Measurements from ENCODE around the gene SUGCT.

SUGCT gene

GRCh38 chr7:40780460-40780859 lies 645.7 kb downstream of the SUGCT start:
- Mint-ChIP-seq H3K36me3 (ENCODE audit: low read depth) (no peaks in the 10 kb centered on the region), H3K9me3 (no peaks in the 10 kb centered on the region), H3K4me3 (no peak overlapping the region), H3K27ac (no peak overlapping the region), H3K4me1 (no peaks in the 10 kb centered on the region), H3K27me3 (no peaks in the 10 kb centered on the region)
- ATAC-seq (no peak), DNase-seq (no peak)

DNA sequence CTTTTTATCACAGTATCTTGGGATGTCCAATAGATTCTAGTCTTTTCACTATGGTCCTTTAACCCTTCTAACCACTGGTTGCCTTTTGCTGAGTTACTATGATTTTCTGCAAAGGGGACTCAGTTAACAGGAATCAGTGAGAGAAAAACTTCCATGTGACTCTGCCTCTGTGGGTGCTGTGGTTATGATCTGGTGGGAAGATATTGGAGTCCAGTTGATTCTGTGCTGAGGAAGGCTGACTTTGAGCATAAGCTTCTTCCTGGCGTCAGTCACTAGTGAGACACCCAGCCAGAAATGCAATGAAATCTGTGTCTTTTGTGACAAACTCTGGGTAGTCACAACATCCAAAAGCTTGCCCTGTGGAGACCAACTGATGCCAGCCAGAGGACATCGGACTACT lies 648.0 kb downstream of the SUGCT start:
- Mint-ChIP-seq H3K27ac (no peak overlapping the region), H3K4me1 (no peaks in the 10 kb centered on the region), H3K9me3 (no peaks in the 10 kb centered on the region), H3K27me3 (no peaks in the 10 kb centered on the region), H3K36me3 (ENCODE audit: low read depth) (no peaks in the 10 kb centered on the region), H3K4me3 (no peak overlapping the region)
- DNase-seq, result no peak
- no peak for ATAC-seq

DNA sequence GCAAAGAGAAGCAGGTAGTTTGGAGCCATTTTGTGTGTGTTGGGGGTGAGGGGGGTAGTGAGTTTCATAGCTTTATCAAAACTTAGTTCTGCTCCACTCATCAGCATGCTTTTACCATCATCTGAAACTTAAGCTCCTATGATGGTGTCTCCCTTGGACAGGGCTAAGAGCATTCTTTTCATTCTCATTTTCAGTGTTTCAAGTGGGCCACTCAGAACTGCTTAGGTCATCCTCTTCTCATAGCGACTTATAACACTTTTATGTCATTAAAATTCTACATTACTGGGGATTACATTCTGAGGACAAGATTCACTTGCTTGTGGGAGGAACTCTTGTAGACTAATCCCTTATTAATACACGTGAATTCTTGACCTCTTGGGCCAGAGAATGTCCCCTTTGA lies 649.4 kb downstream of the SUGCT start:
- H3K27me3 Mint-ChIP-seq, result no peaks in the 10 kb centered on the region
- no peak overlapping the region for H3K4me3 Mint-ChIP-seq
- ATAC-seq (no peak), DNase-seq (no peak)
- H3K36me3 Mint-ChIP-seq (ENCODE audit: low read depth), result no peaks in the 10 kb centered on the region
- no peak overlapping the region for H3K27ac Mint-ChIP-seq
- H3K4me1 Mint-ChIP-seq, result no peaks in the 10 kb centered on the region
- no peaks in the 10 kb centered on the region for H3K9me3 Mint-ChIP-seq

DNA sequence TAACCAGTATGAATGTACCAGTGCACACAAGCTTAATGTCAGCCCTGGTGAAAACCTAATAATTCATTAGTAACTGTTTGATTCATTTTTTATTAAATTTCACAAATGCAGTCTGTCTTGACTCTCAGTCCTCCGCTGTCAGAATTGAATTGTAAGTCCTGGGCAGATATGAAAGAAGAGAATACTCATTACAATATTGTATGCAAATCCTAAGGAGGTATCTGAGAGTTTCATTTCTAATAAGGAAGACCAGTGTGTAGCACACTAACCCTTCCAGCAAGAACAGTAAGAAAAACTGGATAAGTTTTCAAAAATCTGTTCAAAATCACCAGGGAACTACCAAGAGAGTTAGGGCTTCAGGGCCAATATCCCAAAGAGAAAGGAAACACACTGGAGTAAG lies 652.1 kb downstream of the SUGCT start:
- H3K4me3 Mint-ChIP-seq, result no peak overlapping the region
- DNase-seq, result no peak
- H3K36me3 Mint-ChIP-seq (ENCODE audit: low read depth), result no peaks in the 10 kb centered on the region
- H3K27ac Mint-ChIP-seq, result no peak overlapping the region
- H3K9me3 Mint-ChIP-seq, result no peaks in the 10 kb centered on the region
- no peaks in the 10 kb centered on the region for H3K4me1 Mint-ChIP-seq
- ATAC-seq, result no peak
- H3K27me3 Mint-ChIP-seq, result no peaks in the 10 kb centered on the region

GRCh38 chr7:40793132-40793531 lies 658.3 kb downstream of the SUGCT start:
- Mint-ChIP-seq H3K27ac (no peak overlapping the region), H3K9me3 (no peaks in the 10 kb centered on the region), H3K4me1 (no peaks in the 10 kb centered on the region), H3K4me3 (no peak overlapping the region), H3K27me3 (no peaks in the 10 kb centered on the region), H3K36me3 (ENCODE audit: low read depth) (no peaks in the 10 kb centered on the region)
- ATAC-seq, result no peak
- DNase-seq, result no peak

DNA sequence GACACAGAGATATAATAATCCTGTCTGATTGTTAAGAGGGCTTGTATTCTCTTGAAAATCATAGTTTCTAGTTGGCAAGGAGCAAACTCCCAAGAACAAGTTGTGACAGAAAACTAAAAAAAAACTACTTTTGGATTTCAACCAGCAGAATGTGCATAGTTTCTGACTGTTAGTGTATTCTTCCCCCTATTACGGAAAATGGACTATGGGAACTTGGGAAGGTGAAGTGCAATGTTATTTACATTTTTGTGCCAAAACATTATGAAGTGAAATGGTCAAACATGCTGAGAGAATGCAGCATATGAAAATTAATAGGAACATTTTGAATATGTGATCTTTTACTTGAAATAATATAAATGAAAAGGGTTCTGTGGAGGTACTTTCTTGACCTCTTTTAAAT lies 660.8 kb downstream of the SUGCT start:
- H3K4me3 Mint-ChIP-seq, result no peak overlapping the region
- no peak for ATAC-seq
- H3K4me1 Mint-ChIP-seq, result no peaks in the 10 kb centered on the region
- no peaks in the 10 kb centered on the region for H3K27me3 Mint-ChIP-seq
- H3K27ac Mint-ChIP-seq, result no peak overlapping the region
- no peak for DNase-seq
- H3K9me3 Mint-ChIP-seq, result no peaks in the 10 kb centered on the region
- H3K36me3 Mint-ChIP-seq (ENCODE audit: low read depth), result no peaks in the 10 kb centered on the region

DNA sequence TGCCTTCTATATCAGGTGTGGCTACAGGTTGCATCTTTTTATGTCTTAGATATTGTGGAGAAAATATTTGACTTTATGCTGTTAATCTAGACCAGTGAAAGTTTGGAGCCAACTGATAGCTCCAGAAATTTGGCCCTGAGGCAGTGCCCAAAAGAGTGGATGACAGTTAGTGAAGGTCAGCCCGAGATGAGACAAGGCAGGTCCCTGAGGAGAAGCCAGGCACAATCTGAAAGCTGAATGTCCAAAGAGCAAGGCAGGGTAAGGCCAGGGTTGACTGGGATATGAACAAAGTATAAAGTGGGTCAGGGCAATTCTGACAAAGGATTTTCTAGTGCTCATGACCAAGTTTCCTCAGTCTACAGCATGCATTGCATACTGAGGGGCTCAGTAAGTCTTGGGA lies 661.9 kb downstream of the SUGCT start:
- ATAC-seq, result no peak

DNA sequence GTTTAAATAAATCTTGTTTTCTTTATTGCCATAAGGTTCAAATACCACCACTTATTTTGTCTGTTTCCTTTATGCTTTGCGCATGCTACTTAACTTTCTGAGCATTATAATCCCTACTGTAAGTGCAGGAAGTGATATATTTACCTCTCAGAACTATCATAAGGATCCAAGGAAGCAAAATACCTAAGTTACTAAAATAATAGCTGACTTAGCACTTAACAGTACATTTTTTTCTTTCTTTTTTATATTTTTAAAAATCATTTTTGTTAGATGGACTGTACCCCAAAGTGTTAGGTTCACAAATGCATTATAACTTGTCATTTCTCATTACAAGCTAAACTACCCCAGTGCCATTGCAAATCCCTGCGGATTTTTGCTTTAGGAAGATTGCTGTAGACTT lies 663.8 kb downstream of the SUGCT start:
- ATAC-seq (no peak), DNase-seq (no peak)
- Mint-ChIP-seq H3K36me3 (ENCODE audit: low read depth) (no peaks in the 10 kb centered on the region), H3K4me1 (no peaks in the 10 kb centered on the region), H3K27me3 (no peaks in the 10 kb centered on the region), H3K4me3 (no peak overlapping the region), H3K9me3 (no peaks in the 10 kb centered on the region), H3K27ac (no peak overlapping the region)

More for the DNA sequence above, 661.9 kb downstream of the SUGCT start:
- Mint-ChIP-seq H3K27ac (no peak overlapping the region), H3K27me3 (no peaks in the 10 kb centered on the region), H3K4me1 (no peaks in the 10 kb centered on the region), H3K4me3 (no peak overlapping the region), H3K36me3 (ENCODE audit: low read depth) (no peaks in the 10 kb centered on the region), H3K9me3 (no peaks in the 10 kb centered on the region)
- no peak for DNase-seq

DNA sequence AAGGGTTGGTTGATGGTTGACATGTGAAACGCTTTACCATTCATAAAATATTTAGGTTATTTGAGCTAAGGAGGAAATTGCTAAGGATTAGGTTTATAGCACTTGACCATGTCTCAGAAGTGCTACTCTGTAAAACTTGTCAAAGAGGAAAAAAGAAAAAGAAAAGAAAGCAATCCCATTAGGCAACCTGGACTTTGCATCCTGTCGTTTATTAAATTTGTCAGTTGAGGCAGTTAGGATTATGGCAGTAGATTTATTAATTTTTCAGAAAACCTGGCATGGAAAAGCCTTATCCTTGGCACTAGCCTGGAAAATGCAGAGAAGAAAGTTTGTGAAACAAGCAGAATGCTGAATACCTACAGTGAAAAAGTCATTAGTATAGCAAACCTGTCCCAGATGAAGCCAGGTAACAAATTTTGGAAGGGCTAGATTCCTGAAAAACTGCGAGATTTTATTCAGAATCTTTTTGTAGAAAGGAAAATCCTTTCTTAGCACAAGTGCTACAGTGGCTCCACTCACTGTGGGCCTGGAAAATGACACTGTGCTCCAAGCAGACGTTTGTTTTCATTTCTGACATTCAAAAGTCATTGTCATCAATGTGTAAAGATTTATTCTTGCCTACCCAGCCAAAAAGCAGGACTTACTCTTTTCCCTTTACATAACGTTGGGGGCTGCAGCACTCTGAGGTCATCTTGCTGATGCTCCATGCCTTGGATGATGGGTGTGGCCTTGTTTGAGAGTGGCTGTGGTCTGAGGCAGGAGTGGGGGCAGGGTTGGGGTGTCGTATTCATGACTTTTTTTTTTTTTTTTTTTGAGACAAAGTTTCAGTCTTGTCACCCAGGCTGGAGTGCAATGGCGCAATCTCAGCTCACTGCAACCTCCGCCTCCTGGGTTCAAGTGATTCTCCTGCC lies 664.9 kb downstream of the SUGCT start:
- no peak for DNase-seq
- no peak overlapping the region for H3K27ac Mint-ChIP-seq
- H3K36me3 Mint-ChIP-seq (ENCODE audit: low read depth), result no peaks in the 10 kb centered on the region

GRCh38 chr7:40800771-40801170 lies 666.0 kb downstream of the SUGCT start:
- H3K9me3 Mint-ChIP-seq, result no peaks in the 10 kb centered on the region
- ATAC-seq (no peak), DNase-seq (no peak)
- no peak overlapping the region for H3K4me3 Mint-ChIP-seq
- H3K27me3 Mint-ChIP-seq, result no peaks in the 10 kb centered on the region
- H3K4me1 Mint-ChIP-seq, result no peaks in the 10 kb centered on the region
- no peak overlapping the region for H3K27ac Mint-ChIP-seq
- no peaks in the 10 kb centered on the region for H3K36me3 Mint-ChIP-seq (ENCODE audit: low read depth)

More for the DNA sequence above, 664.9 kb downstream of the SUGCT start:
- Mint-ChIP-seq H3K9me3 (no peaks in the 10 kb centered on the region), H3K4me1 (no peaks in the 10 kb centered on the region), H3K27me3 (no peaks in the 10 kb centered on the region), H3K4me3 (no peak overlapping the region)
- ATAC-seq, result no peak

DNA sequence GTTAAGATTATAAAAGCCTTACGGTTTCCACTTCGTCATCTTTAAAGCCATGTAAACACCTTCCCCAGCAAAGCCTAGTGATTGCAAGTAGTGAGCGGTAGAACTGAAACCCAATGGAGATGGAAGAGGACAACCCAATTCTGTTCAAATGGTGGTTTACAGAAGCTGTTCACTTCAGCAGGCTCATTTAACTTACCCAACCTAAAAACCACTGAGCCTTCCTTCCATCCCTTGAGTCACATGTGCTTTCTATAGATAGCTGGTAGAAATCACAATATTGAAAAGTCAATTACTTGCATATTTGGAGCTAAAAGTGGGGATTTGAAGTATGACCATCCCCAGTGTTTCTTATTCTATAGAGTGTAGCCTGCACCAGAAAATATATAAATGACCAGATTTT lies 667.7 kb downstream of the SUGCT start:
- Mint-ChIP-seq H3K27me3 (no peaks in the 10 kb centered on the region), H3K36me3 (ENCODE audit: low read depth) (no peaks in the 10 kb centered on the region), H3K4me3 (no peak overlapping the region), H3K4me1 (peaks cover 2% of the 10 kb centered on the region), H3K27ac (no peak overlapping the region), H3K9me3 (no peaks in the 10 kb centered on the region)
- no peak for DNase-seq
- ATAC-seq, result no peak

GRCh38 chr7:40804477-40805215 lies 669.8 kb downstream of the SUGCT start:
- H3K4me1 Mint-ChIP-seq, result peaks cover 2% of the 10 kb centered on the region
- H3K4me3 Mint-ChIP-seq, result no peak overlapping the region
- ATAC-seq (no peak), DNase-seq (no peak)
- no peaks in the 10 kb centered on the region for H3K27me3 Mint-ChIP-seq
- no peak overlapping the region for H3K27ac Mint-ChIP-seq
- H3K9me3 Mint-ChIP-seq, result no peaks in the 10 kb centered on the region
- H3K36me3 Mint-ChIP-seq (ENCODE audit: low read depth), result no peaks in the 10 kb centered on the region

GRCh38 chr7:40805361-40805760 lies 670.6 kb downstream of the SUGCT start:
- DNase-seq (no peak), ATAC-seq (no peak)
- H3K4me3 Mint-ChIP-seq, result no peak overlapping the region
- peaks cover 2% of the 10 kb centered on the region for H3K9me3 Mint-ChIP-seq
- no peaks in the 10 kb centered on the region for H3K27me3 Mint-ChIP-seq
- H3K36me3 Mint-ChIP-seq (ENCODE audit: low read depth), result no peaks in the 10 kb centered on the region
- H3K27ac Mint-ChIP-seq, result no peak overlapping the region
- H3K4me1 Mint-ChIP-seq, result peaks cover 4% of the 10 kb centered on the region

DNA sequence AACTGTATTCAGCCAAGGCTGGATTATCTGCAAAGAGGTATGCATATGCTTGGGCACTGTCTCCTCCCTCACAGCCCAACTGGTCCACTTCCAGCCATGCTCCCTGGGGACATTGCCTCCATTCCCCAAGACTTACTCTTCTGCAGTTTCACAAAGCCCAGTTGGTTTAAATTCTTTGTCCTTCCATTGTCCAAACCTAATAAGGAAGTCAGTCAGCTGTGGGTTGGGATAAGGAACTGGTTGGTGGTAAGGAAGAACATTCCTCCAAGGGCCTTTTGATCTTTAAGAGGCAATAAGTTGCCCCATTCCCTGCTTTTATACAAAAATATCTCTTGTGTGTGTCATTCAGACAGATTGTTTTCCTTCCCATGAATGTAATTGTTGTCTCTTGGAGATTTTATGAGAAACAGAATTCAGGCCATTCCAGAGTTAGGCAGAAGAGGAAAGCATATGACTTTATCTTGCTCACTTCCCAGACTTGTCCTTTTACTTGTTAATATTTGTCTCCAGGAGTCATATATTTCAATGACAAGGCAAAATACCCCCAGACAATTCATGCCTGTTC lies 673.7 kb downstream of the SUGCT start:
- H3K36me3 Mint-ChIP-seq (ENCODE audit: low read depth), result no peaks in the 10 kb centered on the region
- H3K4me1 Mint-ChIP-seq, result peaks cover 4% of the 10 kb centered on the region
- peaks cover 24% of the 10 kb centered on the region for H3K9me3 Mint-ChIP-seq
- no peak overlapping the region for H3K4me3 Mint-ChIP-seq
- H3K27me3 Mint-ChIP-seq, result no peaks in the 10 kb centered on the region
- H3K27ac Mint-ChIP-seq, result no peak overlapping the region
- ATAC-seq (no peak), DNase-seq (no peak)

GRCh38 chr7:40810274-40810673 lies 675.5 kb downstream of the SUGCT start:
- Mint-ChIP-seq H3K4me1 (peaks cover 4% of the 10 kb centered on the region), H3K27me3 (no peaks in the 10 kb centered on the region), H3K9me3 (peaks cover 24% of the 10 kb centered on the region), H3K36me3 (ENCODE audit: low read depth) (no peaks in the 10 kb centered on the region), H3K4me3 (no peak overlapping the region), H3K27ac (no peak overlapping the region)
- DNase-seq, result no peak
- ATAC-seq, result no peak
